HepG2 (cell line): ENCODE measurements around the gene PLCL1. TPM values are rescaled to one million over a fixed set of nuclear protein-coding genes. Genes with fewer than 3 reads are reported as not detected.

Source experiments
- ATAC-seq: fragments of 200-7000 bp; cut with Tn5 transposase; 3 replicates; pipeline ENCODE4 v1.9.1; 2020; ENCODE audit warnings: mild to moderate bottlenecking, moderate library complexity
- BruUV-seq: library from RNA; stranded (reverse); fragments of 400-500 nt; replicated peaks from 2 replicates; lab custom pipeline; 2021; lab: Mats Ljungman, UMichigan
- CTCF ChIA-PET: fragments of 300-600 bp; formaldehyde crosslinking; extraction: SDS; loops from one replicate; lab custom pipeline; 2021; ENCODE audit warnings: low total read pairs, inconsistent platforms, low intra/inter-chr PET ratio; lab: Yijun Ruan, JAX
- POLR2A ChIA-PET: fragments of 350-600 bp; sonication (Branson Sonifier 250); formaldehyde crosslinking; loops from one replicate; lab custom pipeline; 2020; ENCODE audit warnings: antibody characterized with exemption, inconsistent platforms; lab: Yijun Ruan, JAX
- DNase-seq: peaks from one replicate; pipeline ENCODE4 v3.0.0-alpha.2; 2015; ENCODE audit warnings: low spot score
- FAIRE-seq: peaks from 3 replicates; lab custom pipeline; 2011; peaks lifted over from hg19 to GRCh38; lab: Jason Lieb, UNC
- H2AFZ ChIP-seq: one replicate; pipeline ENCODE4 v1.6.1; 2011; ENCODE audit warnings: low read length, inconsistent platforms
- H3K27ac ChIP-seq: fragments of 300-600 bp; 3 replicates; pipeline ENCODE4 v1.8.0; 2011; ENCODE audit warnings: mixed run types, mild to moderate bottlenecking, mixed read lengths, low read length, inconsistent platforms; ENCODE audit not compliant: insufficient read depth; ENCODE audit errors: extremely low read length
- H3K27me3 ChIP-seq, 2 experiments: fragments of 200-600 bp in 1 of 2; 2 replicates in 1 of 2; 3 replicates in 1 of 2; pipeline versions ENCODE4 v1.6.0 to v1.8.0; 2011; ENCODE audit warnings: low read length in 2 of 2, mild to moderate bottlenecking in 2 of 2, moderate library complexity in 2 of 2, inconsistent platforms in 1 of 2; ENCODE audit not compliant: insufficient read depth in 2 of 2, control insufficient read depth in 1 of 2
- H3K36me3 ChIP-seq, 2 experiments: fragments of 200-600 bp in 1 of 2; replicated peaks in 1 of 2; 2 replicates in 1 of 2; 3 replicates in 1 of 2; pipeline versions ENCODE4 v1.5.1 to v1.8.0; 2011; ENCODE audit warnings: low read length in 2 of 2, inconsistent platforms in 1 of 2; ENCODE audit not compliant: insufficient read depth in 2 of 2, control insufficient read depth in 1 of 2
- H3K4me1 ChIP-seq: 2 replicates; pipeline ENCODE4 v1.5.1; 2012; ENCODE audit warnings: low read length, inconsistent platforms; ENCODE audit not compliant: insufficient read depth
- H3K4me2 ChIP-seq: 2 replicates; pipeline ENCODE4 v1.6.0; 2011; ENCODE audit warnings: low read depth, low read length, inconsistent platforms
- H3K4me3 ChIP-seq, 3 experiments: fragments of 200-600 bp in 1 of 3; sonication (generic), shearing (Covaris generic) in 1 of 3; replicated peaks in 1 of 3; 2 replicates each; pipeline ENCODE4 v1.5.1; 2011 to 2016; ENCODE audit warnings: low read length in 3 of 3, inconsistent platforms in 2 of 3, low read depth in 2 of 3, mild to moderate bottlenecking in 2 of 3, control low read depth in 1 of 3, mixed read lengths in 1 of 3; ENCODE audit not compliant: insufficient read depth in 1 of 3
- H3K79me2 ChIP-seq: one replicate; pipeline ENCODE4 v1.6.1; 2011; ENCODE audit warnings: low read length, inconsistent platforms; ENCODE audit not compliant: insufficient read depth
- H3K9ac ChIP-seq: 2 replicates; pipeline ENCODE4 v1.6.0; 2011; ENCODE audit warnings: mild to moderate bottlenecking, low read depth, low read length, inconsistent platforms; ENCODE audit not compliant: insufficient read depth
- H3K9me3 ChIP-seq: 2 replicates; pipeline ENCODE4 v1.5.1; 2012; ENCODE audit warnings: mild to moderate bottlenecking, low read length
- H4K20me1 ChIP-seq: 2 replicates; pipeline ENCODE4 v1.6.0; 2011; ENCODE audit warnings: inconsistent platforms, mild to moderate bottlenecking, low read length, moderate library complexity; ENCODE audit not compliant: insufficient read depth
- BCLAF1 ChIP-seq: fragments of 450-650 bp; IDR thresholded peaks from 2 replicates; pipeline ENCODE4 v1.6.1; 2017; ENCODE audit warnings: mild to moderate bottlenecking
- RFXAP ChIP-seq: sonication (generic); formaldehyde crosslinking; IDR thresholded peaks from 2 replicates; pipeline ENCODE4 v1.4.0; 2020; ENCODE audit warnings: missing genetic modification reagents, borderline replicate concordance
- RXRB ChIP-seq: IDR thresholded peaks from 2 replicates; pipeline ENCODE4 v1.6.1; 2016; ENCODE audit warnings: borderline replicate concordance, missing genetic modification reagents, missing compliant biosample characterization
- SP2 ChIP-seq: sonication (generic); formaldehyde crosslinking; IDR thresholded peaks from 2 replicates; pipeline ENCODE4 v1.5.1; 2020; ENCODE audit warnings: mild to moderate bottlenecking, missing genetic modification reagents
- STAT6 ChIP-seq: sonication (generic); formaldehyde crosslinking; IDR thresholded peaks from 2 replicates; pipeline ENCODE4 v1.4.0; 2020; ENCODE audit warnings: missing genetic modification reagents, mild to moderate bottlenecking, borderline replicate concordance
- ZBTB14 ChIP-seq: sonication (generic); formaldehyde crosslinking; IDR thresholded peaks from 2 replicates; pipeline ENCODE4 v1.4.0; 2020; ENCODE audit warnings: missing genetic modification reagents
- ZNF446 ChIP-seq: sonication (generic); formaldehyde crosslinking; IDR thresholded peaks from 2 replicates; pipeline ENCODE4 v1.5.0; 2020; ENCODE audit warnings: mild to moderate bottlenecking, missing genetic modification reagents
- ZNF746 ChIP-seq: sonication (generic); formaldehyde crosslinking; IDR thresholded peaks from 2 replicates; pipeline ENCODE4 v1.8.0; 2022; ENCODE audit warnings: mild to moderate bottlenecking, missing genetic modification reagents
- WGBS: methylation state at CpG from one replicate; pipeline ENCODE4 v1.1.6; 2017; ENCODE audit warnings: low lambda C conversion rate; 5-methylcytosine and 5-hydroxymethylcytosine counted together
- in situ Hi-C: cut with HindIII; loops from 2 replicates; pipeline ENCODE4 v1.10.0; 2017; ENCODE audit warnings: low pct_unique_long_range_greater_than_20kb; ENCODE audit not compliant: extremely low pct_ligation_motif_present
- intact Hi-C: fragments of 100-400 bp; cut with micrococcal nuclease; formaldehyde crosslinking; loops from one replicate; pipeline ENCODE4 v1.10.0; 2022; ENCODE audit not compliant: unreplicated experiment
- polyA plus RNA-seq, 8 experiments: library from polyadenylated mRNA; depleted of rRNA in 3 of 8; stranded (reverse) in 7 of 8; unstranded in 1 of 8; fragments of >200 nt; fragmentation: Illumina TruSeq in 4 of 8; extraction: Trizol in 4 of 8; gene quantifications; 2 replicates each; pipeline versions ENCODE4 v1.2.1 to v1.2.3, GENCODE V29; 2011 to 2016; ENCODE audit warnings: low read depth in 4 of 8, missing spikeins in 1 of 8, mixed read lengths in 1 of 8; ENCODE audit not compliant: insufficient read depth in 1 of 8
- total RNA-seq, 5 experiments: library from RNA; depleted of rRNA; stranded (reverse); fragments of >200 nt; fragmentation: Illumina TruSeq; extraction: Trizol; gene quantifications; 2 replicates each; pipeline ENCODE4 v1.2.3, GENCODE V29; 2016; ENCODE audit warnings: low read depth in 1 of 5
- TF ChIP-seq, protein P1 (sequence below): IDR thresholded peaks from 2 replicates; pipeline ENCODE4 v1.6.1; 2016; ENCODE audit warnings: low read depth, missing genetic modification reagents, missing compliant biosample characterization

The PLCL1 gene
- total and polyA plus RNA-seq, 2 of the 13 experiments (the other 11 are each of a cell fraction or from before 2014, with no cell fraction given) = not detected

- TF ChIP-seq RXRB (CRISPR knock-in tag) = no peak
Measured at GRCh38 chr2:197871780-197872456, 67.5 kb downstream of the PLCL1 start (continued).

DNA sequence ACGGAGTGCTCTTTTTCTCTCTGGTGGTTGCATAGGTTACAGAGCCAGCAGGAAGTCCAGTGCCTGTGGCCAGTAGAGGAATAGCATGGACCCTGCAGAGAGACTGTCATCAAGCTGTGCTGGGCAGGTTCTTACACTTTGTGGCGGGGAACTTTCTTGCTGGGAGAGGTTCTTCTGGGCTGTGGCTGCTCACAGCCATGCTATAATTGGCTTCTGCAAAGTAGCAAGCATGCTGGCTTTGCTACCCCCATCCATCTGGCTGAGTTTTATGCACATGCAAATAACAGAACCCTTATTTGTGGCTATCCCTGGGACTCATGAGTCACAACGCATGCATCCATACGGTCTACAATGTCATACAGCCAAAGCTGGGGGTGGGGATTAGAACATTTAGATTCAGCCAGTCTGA is 68.9 kb downstream of the PLCL1 start:
- H3K4me1 ChIP-seq = no peaks in the 10 kb centered on the region
- 42% methylated on average over 4 of the region's 4 CpGs for whole genome bisulfite sequencing
- CTCF ChIA-PET = no interaction called here
- H2AFZ ChIP-seq = no peak overlapping the region
- BruUV-seq = no TSS peak
- DNase-seq = no peak
- no peaks in the 10 kb centered on the region for H3K36me3 ChIP-seq
- peak; percentile 89 for ATAC-seq
- intact Hi-C loops (no loop called here), in situ Hi-C loops (no loop called here)
- no peaks in the 10 kb centered on the region for H3K27me3 ChIP-seq
- no peak for FAIRE-seq
- H3K4me2 ChIP-seq = no peak overlapping the region
- POLR2A ChIA-PET = no interaction called here
- H3K9me3 ChIP-seq = no peaks in the 10 kb centered on the region
- no peaks in the 10 kb centered on the region for H3K79me2 ChIP-seq
- H3K27ac ChIP-seq = no peak overlapping the region
- no peaks in the 10 kb centered on the region for H4K20me1 ChIP-seq
- no peak overlapping the region for H3K4me3 ChIP-seq
- H3K9ac ChIP-seq = no peak overlapping the region
- TF ChIP-seq SP2 = no peak
- TF ChIP-seq BCLAF1 = no peak
- no peak for TF ChIP-seq RFXAP (CRISPR knock-in tag)
- TF ChIP-seq, protein P1, sequence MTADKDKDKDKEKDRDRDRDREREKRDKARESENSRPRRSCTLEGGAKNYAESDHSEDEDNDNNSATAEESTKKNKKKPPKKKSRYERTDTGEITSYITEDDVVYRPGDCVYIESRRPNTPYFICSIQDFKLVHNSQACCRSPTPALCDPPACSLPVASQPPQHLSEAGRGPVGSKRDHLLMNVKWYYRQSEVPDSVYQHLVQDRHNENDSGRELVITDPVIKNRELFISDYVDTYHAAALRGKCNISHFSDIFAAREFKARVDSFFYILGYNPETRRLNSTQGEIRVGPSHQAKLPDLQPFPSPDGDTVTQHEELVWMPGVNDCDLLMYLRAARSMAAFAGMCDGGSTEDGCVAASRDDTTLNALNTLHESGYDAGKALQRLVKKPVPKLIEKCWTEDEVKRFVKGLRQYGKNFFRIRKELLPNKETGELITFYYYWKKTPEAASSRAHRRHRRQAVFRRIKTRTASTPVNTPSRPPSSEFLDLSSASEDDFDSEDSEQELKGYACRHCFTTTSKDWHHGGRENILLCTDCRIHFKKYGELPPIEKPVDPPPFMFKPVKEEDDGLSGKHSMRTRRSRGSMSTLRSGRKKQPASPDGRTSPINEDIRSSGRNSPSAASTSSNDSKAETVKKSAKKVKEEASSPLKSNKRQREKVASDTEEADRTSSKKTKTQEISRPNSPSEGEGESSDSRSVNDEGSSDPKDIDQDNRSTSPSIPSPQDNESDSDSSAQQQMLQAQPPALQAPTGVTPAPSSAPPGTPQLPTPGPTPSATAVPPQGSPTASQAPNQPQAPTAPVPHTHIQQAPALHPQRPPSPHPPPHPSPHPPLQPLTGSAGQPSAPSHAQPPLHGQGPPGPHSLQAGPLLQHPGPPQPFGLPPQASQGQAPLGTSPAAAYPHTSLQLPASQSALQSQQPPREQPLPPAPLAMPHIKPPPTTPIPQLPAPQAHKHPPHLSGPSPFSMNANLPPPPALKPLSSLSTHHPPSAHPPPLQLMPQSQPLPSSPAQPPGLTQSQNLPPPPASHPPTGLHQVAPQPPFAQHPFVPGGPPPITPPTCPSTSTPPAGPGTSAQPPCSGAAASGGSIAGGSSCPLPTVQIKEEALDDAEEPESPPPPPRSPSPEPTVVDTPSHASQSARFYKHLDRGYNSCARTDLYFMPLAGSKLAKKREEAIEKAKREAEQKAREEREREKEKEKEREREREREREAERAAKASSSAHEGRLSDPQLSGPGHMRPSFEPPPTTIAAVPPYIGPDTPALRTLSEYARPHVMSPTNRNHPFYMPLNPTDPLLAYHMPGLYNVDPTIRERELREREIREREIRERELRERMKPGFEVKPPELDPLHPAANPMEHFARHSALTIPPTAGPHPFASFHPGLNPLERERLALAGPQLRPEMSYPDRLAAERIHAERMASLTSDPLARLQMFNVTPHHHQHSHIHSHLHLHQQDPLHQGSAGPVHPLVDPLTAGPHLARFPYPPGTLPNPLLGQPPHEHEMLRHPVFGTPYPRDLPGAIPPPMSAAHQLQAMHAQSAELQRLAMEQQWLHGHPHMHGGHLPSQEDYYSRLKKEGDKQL = no peak
- no peak for TF ChIP-seq ZNF446
- TF ChIP-seq ZBTB14 (CRISPR knock-in tag) = no peak
- no peak for TF ChIP-seq STAT6 (CRISPR knock-in tag)
- no peak for TF ChIP-seq ZNF746 (CRISPR knock-in tag)
